ENCODE results near the gene BMP7. TPM values are rescaled to one million over a fixed set of nuclear protein-coding genes. Genes with fewer than 3 reads are reported as not detected.
A peak's percentile ranks its signal among the peaks of the same experiment; 100 is the strongest.

BMP7 gene
- total and polyA plus RNA-seq, 9 donors, result 0.07 to 19.4 (median 0.83) TPM

DNA sequence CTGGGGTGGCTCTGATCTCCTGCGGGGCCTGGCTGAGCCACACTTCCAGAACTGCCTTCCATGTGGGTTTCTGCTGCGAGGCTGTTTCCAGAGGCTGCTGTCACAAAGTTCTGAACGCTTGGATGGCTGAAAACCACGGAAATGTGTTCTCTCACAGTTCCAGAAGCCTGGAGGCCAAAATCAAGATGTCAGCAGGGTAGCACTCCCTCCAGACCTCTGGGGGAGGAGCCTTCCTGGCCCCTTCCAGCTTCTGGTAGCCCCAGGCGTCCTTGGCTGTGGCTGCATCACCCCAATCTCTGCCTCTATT, 23.7 kb upstream of the BMP7 start:
- WGBS, 3 donors, result 76 to 93% (median 81%) methylated on average over 5 of the region's 5 CpGs
- Histone ChIP-seq H3K36me3 (no peaks in the 10 kb centered on the region), H3K27me3 (no peaks in the 10 kb centered on the region), H3K4me3 (no peak overlapping the region), H3K9me3 (no peaks in the 10 kb centered on the region), H3K27ac (no peak overlapping the region), H3K4me1 (ENCODE audit: insufficient read depth) (peaks cover 6% of the 10 kb centered on the region)
- TF ChIP-seq, protein P1, sequence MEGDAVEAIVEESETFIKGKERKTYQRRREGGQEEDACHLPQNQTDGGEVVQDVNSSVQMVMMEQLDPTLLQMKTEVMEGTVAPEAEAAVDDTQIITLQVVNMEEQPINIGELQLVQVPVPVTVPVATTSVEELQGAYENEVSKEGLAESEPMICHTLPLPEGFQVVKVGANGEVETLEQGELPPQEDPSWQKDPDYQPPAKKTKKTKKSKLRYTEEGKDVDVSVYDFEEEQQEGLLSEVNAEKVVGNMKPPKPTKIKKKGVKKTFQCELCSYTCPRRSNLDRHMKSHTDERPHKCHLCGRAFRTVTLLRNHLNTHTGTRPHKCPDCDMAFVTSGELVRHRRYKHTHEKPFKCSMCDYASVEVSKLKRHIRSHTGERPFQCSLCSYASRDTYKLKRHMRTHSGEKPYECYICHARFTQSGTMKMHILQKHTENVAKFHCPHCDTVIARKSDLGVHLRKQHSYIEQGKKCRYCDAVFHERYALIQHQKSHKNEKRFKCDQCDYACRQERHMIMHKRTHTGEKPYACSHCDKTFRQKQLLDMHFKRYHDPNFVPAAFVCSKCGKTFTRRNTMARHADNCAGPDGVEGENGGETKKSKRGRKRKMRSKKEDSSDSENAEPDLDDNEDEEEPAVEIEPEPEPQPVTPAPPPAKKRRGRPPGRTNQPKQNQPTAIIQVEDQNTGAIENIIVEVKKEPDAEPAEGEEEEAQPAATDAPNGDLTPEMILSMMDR (IDR thresholded peaks at IDR 0.05), result no peak
- TF ChIP-seq EP300 (IDR thresholded peaks at IDR 0.05), result no peak
- no peak for TF ChIP-seq POLR2A (IDR thresholded peaks at IDR 0.05)
- no peak for DNase-seq
- intact Hi-C loops (cut with DNase I), result no loop called here

DNA sequence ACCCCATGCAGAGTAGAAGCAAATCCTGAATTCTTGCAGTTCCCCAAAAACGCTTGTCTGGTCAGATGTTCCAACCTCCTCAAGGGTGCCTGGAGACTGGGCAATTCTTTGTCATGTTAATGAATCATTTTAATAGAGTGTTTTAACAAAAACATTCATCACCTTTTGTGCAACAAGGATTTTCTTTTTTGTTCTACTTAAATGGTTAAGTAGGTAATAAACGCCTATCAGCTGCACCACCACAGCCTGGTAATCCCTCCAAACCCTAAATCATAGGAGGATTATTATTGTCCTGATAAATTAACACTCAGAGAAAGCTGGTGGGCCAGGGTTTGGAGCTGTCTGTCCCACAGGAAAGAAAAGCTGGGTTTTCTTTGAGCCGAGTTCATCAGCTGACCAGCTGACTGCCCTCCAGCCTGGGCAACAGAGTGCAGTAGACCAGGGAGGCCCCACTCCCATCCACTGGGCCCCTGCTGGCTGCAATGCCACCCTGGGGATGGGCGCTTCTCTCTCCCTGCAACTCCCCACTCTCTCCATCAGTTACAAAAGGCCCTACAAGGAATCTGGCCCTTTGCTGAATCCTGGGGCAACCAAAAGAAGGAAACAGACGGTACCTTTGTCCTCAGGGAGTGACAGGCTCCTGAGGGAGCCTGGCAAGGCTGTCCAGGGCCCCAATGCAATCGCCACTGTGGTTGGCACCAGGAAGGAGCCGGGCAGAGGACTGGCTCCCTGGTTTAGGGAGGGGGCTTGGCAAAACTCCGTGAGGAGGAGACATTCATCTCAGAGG, 23.1 kb upstream of the BMP7 start:
- Histone ChIP-seq H3K9me3 (no peaks in the 10 kb centered on the region), H3K4me3 (no peak overlapping the region), H3K27me3 (no peaks in the 10 kb centered on the region), H3K4me1 (ENCODE audit: insufficient read depth) (peaks cover 6% of the 10 kb centered on the region), H3K27ac (no peak overlapping the region), H3K36me3 (no peaks in the 10 kb centered on the region)
- no peak for TF ChIP-seq POLR2A (IDR thresholded peaks at IDR 0.05)
- TF ChIP-seq EP300 (IDR thresholded peaks at IDR 0.05), result no peak
- TF ChIP-seq, protein P1 (IDR thresholded peaks at IDR 0.05), result no peak
- WGBS, 3 donors, result 62 to 74% (median 66%) methylated on average over 8 of the region's 8 CpGs
- no peak for DNase-seq
- intact Hi-C loops (cut with DNase I), result no loop called here

DNA sequence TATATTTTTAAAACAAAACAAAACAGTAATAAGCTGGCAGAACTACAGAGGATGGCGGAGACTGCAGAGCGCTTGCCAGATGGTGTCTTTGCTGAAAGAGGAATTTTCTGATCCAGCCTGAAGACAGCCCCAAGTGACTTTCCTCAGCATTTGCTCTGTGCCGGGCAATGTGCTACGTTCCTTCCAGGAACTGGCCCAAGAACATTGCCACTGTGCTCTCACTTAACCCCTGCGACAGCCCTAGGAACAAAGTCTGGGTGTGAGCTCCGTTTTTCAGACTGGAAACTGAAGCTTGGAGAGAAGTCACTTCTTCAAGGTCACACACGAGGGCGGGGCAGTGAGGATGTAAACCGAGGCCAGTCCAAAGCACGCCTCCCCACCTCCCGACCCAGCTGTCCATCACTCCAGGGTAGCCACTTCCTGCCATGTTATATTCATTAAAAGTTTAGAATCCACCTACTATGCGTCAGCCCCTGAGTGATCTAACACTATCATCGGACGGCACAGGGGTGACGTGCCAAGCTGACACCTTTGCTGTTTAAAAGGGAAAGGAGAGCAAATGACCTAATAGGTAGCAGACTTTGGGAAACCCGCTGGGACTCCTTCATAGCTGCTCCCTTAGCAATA, 22.3 kb upstream of the BMP7 start:
- peak in 1 of 5 donors; percentile 12 for DNase-seq
- H3K4me1 ChIP-seq (ENCODE audit: insufficient read depth), result peaks cover 6% of the 10 kb centered on the region
- H3K27ac ChIP-seq, result no peak overlapping the region
- intact Hi-C loops (cut with DNase I), result no loop called here
- no peaks in the 10 kb centered on the region for H3K27me3 ChIP-seq
- no peaks in the 10 kb centered on the region for H3K9me3 ChIP-seq
- 6 to 9% (median 9%) methylated on average over 16 of the region's 16 CpGs for WGBS, 3 donors
- no peak overlapping the region for H3K4me3 ChIP-seq
- TF ChIP-seq EP300 (IDR thresholded peaks at IDR 0.05) (no peak), POLR2A (IDR thresholded peaks at IDR 0.05) (no peak)
- TF ChIP-seq, protein P1 (IDR thresholded peaks at IDR 0.05), result no peak
- no peaks in the 10 kb centered on the region for H3K36me3 ChIP-seq

DNA sequence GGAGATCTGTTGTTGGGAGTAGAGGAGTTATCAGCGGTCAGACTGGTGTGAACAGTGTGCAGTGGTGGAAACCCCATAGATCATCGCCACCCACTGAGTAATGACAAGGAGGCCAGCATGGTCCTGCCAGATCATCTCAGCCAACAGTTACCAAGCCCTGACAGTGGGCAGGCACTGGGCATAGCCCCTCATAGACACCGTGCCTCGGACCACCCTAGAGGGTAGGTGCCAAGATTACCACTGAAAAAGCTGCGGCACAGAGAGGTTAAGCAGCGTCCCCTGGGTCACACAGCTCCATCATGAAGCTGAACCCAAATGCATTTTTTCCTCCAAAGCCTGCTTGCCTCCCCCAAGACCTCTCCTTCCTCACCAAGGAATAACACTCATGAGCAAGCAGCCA, 21.5 kb upstream of the BMP7 start:
- Histone ChIP-seq H3K4me3 (no peak overlapping the region), H3K9me3 (no peaks in the 10 kb centered on the region), H3K27me3 (no peaks in the 10 kb centered on the region), H3K36me3 (no peaks in the 10 kb centered on the region), H3K27ac (no peak overlapping the region), H3K4me1 (ENCODE audit: insufficient read depth) (peaks cover 6% of the 10 kb centered on the region)
- no peak for DNase-seq
- 5 to 16% (median 10%) methylated on average over 6 of the region's 6 CpGs for WGBS, 3 donors
- intact Hi-C loops (cut with DNase I), result no loop called here
- TF ChIP-seq POLR2A (IDR thresholded peaks at IDR 0.05), result no peak
- TF ChIP-seq, protein P1 (IDR thresholded peaks at IDR 0.05), result no peak
- no peak for TF ChIP-seq EP300 (IDR thresholded peaks at IDR 0.05)
